PFSK-1 (cell line): ENCODE results near the gene TAF1B.

Experiments
- FOXP2 ChIP-seq: optimal IDR thresholded peaks from 2 replicates; pipeline ENCODE3; 2011; ENCODE audit warnings: borderline replicate concordance, control low read depth, inconsistent platforms; ENCODE audit not compliant: insufficient read depth; ENCODE audit errors: extremely low read length, extremely low read depth
- POLR2AphosphoS5 ChIP-seq: IDR thresholded peaks from 2 replicates; pipeline ENCODE4 v1.6.1; 2012; ENCODE audit warnings: low read depth, mild to moderate bottlenecking, control low read depth, low read length, moderate library complexity
- SIN3A ChIP-seq: IDR thresholded peaks from 2 replicates; pipeline ENCODE4 v1.6.1; 2012; ENCODE audit warnings: mild to moderate bottlenecking, low read length, moderate library complexity, borderline replicate concordance; ENCODE audit not compliant: insufficient read depth
- TAF1 ChIP-seq: IDR thresholded peaks from 2 replicates; pipeline ENCODE4 v1.6.1; 2012; ENCODE audit warnings: low read length, control low read depth, borderline replicate concordance; ENCODE audit not compliant: insufficient read depth
- TF ChIP-seq, protein P1 (sequence below), 2 experiments: IDR thresholded peaks; 2 replicates each; pipeline versions ENCODE4 v1.6.1 to v1.8.0; 2011 to 2012; ENCODE audit warnings: low read depth in 2 of 2, low read length in 2 of 2, control low read depth in 1 of 2, inconsistent platforms in 1 of 2, mild to moderate bottlenecking in 1 of 2, moderate library complexity in 1 of 2; ENCODE audit not compliant: insufficient read depth in 1 of 2

The TAF1B gene

DNA sequence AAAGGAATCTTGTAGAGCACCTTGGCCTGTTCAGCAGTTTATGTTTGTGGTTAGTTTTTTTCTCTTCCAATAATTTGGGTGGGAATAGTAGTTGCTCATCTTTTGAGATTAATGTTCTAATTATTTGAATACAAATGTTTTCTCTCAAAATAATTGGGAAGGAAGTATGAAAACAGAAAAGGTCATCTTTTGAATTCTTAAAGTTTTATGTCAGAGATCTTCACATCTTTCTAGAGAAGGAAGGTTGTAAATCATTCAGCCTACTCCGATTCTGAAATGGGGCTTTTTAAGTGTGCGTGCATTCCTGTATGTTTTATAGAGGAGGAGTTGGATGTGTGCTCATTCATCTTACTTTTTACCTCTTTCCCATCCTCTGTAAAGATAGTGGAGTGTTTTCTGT lies 137.2 kb downstream of the TAF1B start:
- TF ChIP-seq SIN3A (no peak), POLR2AphosphoS5 (no peak), FOXP2 (no peak), TAF1 (no peak)
- TF ChIP-seq, protein P1, sequence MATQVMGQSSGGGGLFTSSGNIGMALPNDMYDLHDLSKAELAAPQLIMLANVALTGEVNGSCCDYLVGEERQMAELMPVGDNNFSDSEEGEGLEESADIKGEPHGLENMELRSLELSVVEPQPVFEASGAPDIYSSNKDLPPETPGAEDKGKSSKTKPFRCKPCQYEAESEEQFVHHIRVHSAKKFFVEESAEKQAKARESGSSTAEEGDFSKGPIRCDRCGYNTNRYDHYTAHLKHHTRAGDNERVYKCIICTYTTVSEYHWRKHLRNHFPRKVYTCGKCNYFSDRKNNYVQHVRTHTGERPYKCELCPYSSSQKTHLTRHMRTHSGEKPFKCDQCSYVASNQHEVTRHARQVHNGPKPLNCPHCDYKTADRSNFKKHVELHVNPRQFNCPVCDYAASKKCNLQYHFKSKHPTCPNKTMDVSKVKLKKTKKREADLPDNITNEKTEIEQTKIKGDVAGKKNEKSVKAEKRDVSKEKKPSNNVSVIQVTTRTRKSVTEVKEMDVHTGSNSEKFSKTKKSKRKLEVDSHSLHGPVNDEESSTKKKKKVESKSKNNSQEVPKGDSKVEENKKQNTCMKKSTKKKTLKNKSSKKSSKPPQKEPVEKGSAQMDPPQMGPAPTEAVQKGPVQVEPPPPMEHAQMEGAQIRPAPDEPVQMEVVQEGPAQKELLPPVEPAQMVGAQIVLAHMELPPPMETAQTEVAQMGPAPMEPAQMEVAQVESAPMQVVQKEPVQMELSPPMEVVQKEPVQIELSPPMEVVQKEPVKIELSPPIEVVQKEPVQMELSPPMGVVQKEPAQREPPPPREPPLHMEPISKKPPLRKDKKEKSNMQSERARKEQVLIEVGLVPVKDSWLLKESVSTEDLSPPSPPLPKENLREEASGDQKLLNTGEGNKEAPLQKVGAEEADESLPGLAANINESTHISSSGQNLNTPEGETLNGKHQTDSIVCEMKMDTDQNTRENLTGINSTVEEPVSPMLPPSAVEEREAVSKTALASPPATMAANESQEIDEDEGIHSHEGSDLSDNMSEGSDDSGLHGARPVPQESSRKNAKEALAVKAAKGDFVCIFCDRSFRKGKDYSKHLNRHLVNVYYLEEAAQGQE (IDR thresholded peaks at IDR 0.05; ENCODE audit: insufficient read depth in 1 of 2, low read depth in 2 of 2, low read length in 2 of 2) = no peak

DNA sequence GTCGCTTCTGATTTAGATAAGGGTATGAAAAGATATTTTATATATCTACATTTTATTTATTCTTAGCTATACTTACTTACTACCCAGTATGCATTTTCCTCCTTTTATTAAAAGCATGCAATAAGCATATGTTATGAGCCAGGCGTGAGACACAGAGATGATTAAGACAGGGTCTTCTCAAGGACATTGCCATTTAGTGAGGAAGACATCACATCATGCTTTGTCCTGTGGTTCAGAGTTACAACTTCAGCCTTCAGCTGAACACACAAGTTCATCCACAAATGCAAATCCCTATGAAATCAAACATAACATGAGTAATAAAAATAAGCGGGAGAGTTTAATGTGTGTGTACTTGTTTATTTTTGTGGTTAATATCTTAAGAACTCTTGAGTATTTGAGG lies 138.4 kb downstream of the TAF1B start:
- no peak for TF ChIP-seq SIN3A
- TF ChIP-seq POLR2AphosphoS5 = no peak
- no peak for TF ChIP-seq FOXP2
- TF ChIP-seq, protein P1 (IDR thresholded peaks at IDR 0.05; ENCODE audit: insufficient read depth in 1 of 2, low read depth in 2 of 2, low read length in 2 of 2) = no peak
- TF ChIP-seq TAF1 = no peak

DNA sequence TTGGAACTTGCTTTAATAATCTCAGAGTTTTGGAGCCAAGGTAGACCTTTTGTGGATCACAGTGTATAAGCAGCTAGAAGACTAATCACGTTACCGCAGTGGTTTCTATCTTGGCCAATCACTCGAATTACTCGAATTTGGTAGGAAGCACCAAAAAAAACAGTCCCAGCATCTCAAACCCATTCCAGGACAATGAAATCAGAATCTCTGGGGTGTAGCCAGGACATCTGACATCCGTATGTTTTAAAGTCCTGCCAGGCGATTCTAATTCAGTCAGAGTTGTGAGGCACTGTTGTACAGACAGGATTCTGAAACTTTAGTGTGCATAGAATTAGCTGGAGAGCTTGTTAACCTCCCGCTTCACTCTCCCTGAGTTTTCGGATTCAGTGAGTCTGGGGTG lies 139.0 kb downstream of the TAF1B start:
- no peak for TF ChIP-seq SIN3A
- no peak for TF ChIP-seq FOXP2
- no peak for TF ChIP-seq POLR2AphosphoS5
- TF ChIP-seq, protein P1 (IDR thresholded peaks at IDR 0.05; ENCODE audit: insufficient read depth in 1 of 2, low read depth in 2 of 2, low read length in 2 of 2) = no peak
- TF ChIP-seq TAF1 = no peak

- TF ChIP-seq TAF1 = no peak
These were observed 139.6 kb downstream of the TAF1B start for GRCh38 chr2:9982891-9983290.

DNA sequence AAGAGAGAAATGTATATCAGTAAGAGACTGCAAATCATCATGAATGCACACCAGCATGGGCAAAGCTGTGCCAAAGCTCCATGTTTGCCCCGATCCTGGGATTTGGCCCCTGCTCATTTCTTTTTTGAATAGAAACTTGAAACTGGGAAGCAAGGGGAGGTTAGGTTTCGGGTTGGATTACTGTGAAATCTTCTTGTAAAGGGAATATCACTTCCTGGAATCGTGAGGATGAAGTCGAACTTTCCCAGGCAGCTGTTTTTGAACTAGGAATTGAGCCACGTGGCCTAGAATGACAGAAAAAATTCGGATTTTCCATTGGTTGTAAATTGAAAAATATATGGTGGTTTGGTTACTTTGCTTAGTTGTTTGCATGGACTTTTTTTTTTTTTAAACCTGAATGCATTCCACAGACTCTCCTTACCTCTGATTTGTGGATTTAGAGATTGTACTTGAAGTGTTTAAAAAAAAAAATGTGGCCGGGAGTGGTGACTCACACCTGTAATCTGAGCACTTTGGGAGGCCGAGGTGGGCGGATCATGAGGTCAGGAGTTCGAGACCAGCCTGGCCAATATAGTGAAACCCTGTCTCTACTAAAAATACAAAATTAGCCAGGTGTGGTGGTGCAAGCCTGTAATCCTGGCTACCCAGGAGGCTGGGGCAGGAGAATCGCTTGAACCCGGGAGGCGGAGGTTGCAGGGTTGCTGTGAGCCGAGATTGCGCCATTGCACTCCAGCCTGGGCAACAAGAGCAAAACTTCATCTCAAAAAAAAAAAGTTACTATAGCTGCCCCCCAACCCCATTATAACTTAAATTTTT lies 140.3 kb downstream of the TAF1B start:
- TF ChIP-seq SIN3A (no peak), TAF1 (no peak), POLR2AphosphoS5 (no peak), FOXP2 (no peak)
- TF ChIP-seq, protein P1 (IDR thresholded peaks at IDR 0.05; ENCODE audit: insufficient read depth in 1 of 2, low read depth in 2 of 2, low read length in 2 of 2) = no peak
